Measurements from ENCODE around the gene CACNA2D2.

CACNA2D2 gene

GRCh38 chr3:50425911-50426310 lies 77.5 kb downstream of the CACNA2D2 start:
- Histone ChIP-seq H3K9me3 (ENCODE audit: control insufficient read depth, insufficient read depth, low read length) (no peaks in the 10 kb centered on the region), H3K36me3 (ENCODE audit: insufficient read depth, low read length) (no peaks in the 10 kb centered on the region), H3K9ac (ENCODE audit: low read depth, low read length) (no peak overlapping the region), H3K4me1 (ENCODE audit: insufficient read depth, low read length) (no peaks in the 10 kb centered on the region)

GRCh38 chr3:50423543-50423942 lies 79.9 kb downstream of the CACNA2D2 start:
- Histone ChIP-seq H3K36me3 (ENCODE audit: insufficient read depth, low read length) (no peaks in the 10 kb centered on the region), H3K4me1 (ENCODE audit: insufficient read depth, low read length) (peaks cover 6% of the 10 kb centered on the region), H3K9me3 (ENCODE audit: control insufficient read depth, insufficient read depth, low read length) (no peaks in the 10 kb centered on the region), H3K9ac (ENCODE audit: low read depth, low read length) (no peak overlapping the region)

- Histone ChIP-seq H3K9ac (ENCODE audit: low read depth, low read length) (no peak overlapping the region), H3K36me3 (ENCODE audit: insufficient read depth, low read length) (no peaks in the 10 kb centered on the region), H3K9me3 (ENCODE audit: control insufficient read depth, insufficient read depth, low read length) (no peaks in the 10 kb centered on the region), H3K4me1 (ENCODE audit: insufficient read depth, low read length) (peaks cover 6% of the 10 kb centered on the region)
These were observed 81.3 kb downstream of the CACNA2D2 start for GRCh38 chr3:50422153-50422552.

- H3K9me3 ChIP-seq (ENCODE audit: control insufficient read depth, insufficient read depth, low read length): no peaks in the 10 kb centered on the region
- no peak overlapping the region for H3K9ac ChIP-seq (ENCODE audit: low read depth, low read length)
- peaks cover 6% of the 10 kb centered on the region for H3K4me1 ChIP-seq (ENCODE audit: insufficient read depth, low read length)
- no peaks in the 10 kb centered on the region for H3K36me3 ChIP-seq (ENCODE audit: insufficient read depth, low read length)
These were observed 83.7 kb downstream of the CACNA2D2 start for GRCh38 chr3:50419595-50420370.

- Histone ChIP-seq H3K9ac (ENCODE audit: low read depth, low read length) (no peak overlapping the region), H3K4me1 (ENCODE audit: insufficient read depth, low read length) (peaks cover 6% of the 10 kb centered on the region), H3K9me3 (ENCODE audit: control insufficient read depth, insufficient read depth, low read length) (no peaks in the 10 kb centered on the region), H3K36me3 (ENCODE audit: insufficient read depth, low read length) (no peaks in the 10 kb centered on the region)
These were observed 84.6 kb downstream of the CACNA2D2 start for GRCh38 chr3:50418850-50419249.

GRCh38 chr3:50417637-50418033 lies 85.8 kb downstream of the CACNA2D2 start:
- peaks cover 6% of the 10 kb centered on the region for H3K4me1 ChIP-seq (ENCODE audit: insufficient read depth, low read length)

GRCh38 chr3:50416736-50417636 lies 86.4 kb downstream of the CACNA2D2 start:
- H3K9me3 ChIP-seq (ENCODE audit: control insufficient read depth, insufficient read depth, low read length): no peaks in the 10 kb centered on the region
- H3K36me3 ChIP-seq (ENCODE audit: insufficient read depth, low read length): no peaks in the 10 kb centered on the region
- H3K4me1 ChIP-seq (ENCODE audit: insufficient read depth, low read length): peaks cover 6% of the 10 kb centered on the region
- no peak overlapping the region for H3K9ac ChIP-seq (ENCODE audit: low read depth, low read length)

More at GRCh38 chr3:50417637-50418033, 85.8 kb downstream of the CACNA2D2 start:
- Histone ChIP-seq H3K36me3 (ENCODE audit: insufficient read depth, low read length) (no peaks in the 10 kb centered on the region), H3K9ac (ENCODE audit: low read depth, low read length) (no peak overlapping the region), H3K9me3 (ENCODE audit: control insufficient read depth, insufficient read depth, low read length) (no peaks in the 10 kb centered on the region)

GRCh38 chr3:50415816-50416215 lies 87.6 kb downstream of the CACNA2D2 start:
- H3K9me3 ChIP-seq (ENCODE audit: control insufficient read depth, insufficient read depth, low read length): no peaks in the 10 kb centered on the region
- H3K4me1 ChIP-seq (ENCODE audit: insufficient read depth, low read length): peaks cover 6% of the 10 kb centered on the region
- no peak overlapping the region for H3K9ac ChIP-seq (ENCODE audit: low read depth, low read length)
- H3K36me3 ChIP-seq (ENCODE audit: insufficient read depth, low read length): no peaks in the 10 kb centered on the region

- Histone ChIP-seq H3K4me1 (ENCODE audit: insufficient read depth, low read length) (peaks cover 6% of the 10 kb centered on the region), H3K9me3 (ENCODE audit: control insufficient read depth, insufficient read depth, low read length) (no peaks in the 10 kb centered on the region), H3K9ac (ENCODE audit: low read depth, low read length) (no peak overlapping the region), H3K36me3 (ENCODE audit: insufficient read depth, low read length) (no peaks in the 10 kb centered on the region)
These were observed 88.4 kb downstream of the CACNA2D2 start for GRCh38 chr3:50415061-50415460.

- Histone ChIP-seq H3K4me1 (ENCODE audit: insufficient read depth, low read length) (peaks cover 6% of the 10 kb centered on the region), H3K36me3 (ENCODE audit: insufficient read depth, low read length) (no peaks in the 10 kb centered on the region), H3K9ac (ENCODE audit: low read depth, low read length) (no peak overlapping the region), H3K9me3 (ENCODE audit: control insufficient read depth, insufficient read depth, low read length) (no peaks in the 10 kb centered on the region)
These were observed 88.8 kb downstream of the CACNA2D2 start for GRCh38 chr3:50414616-50415015.

GRCh38 chr3:50412231-50412754 lies 91.1 kb downstream of the CACNA2D2 start:
- Histone ChIP-seq H3K9me3 (ENCODE audit: control insufficient read depth, insufficient read depth, low read length) (no peaks in the 10 kb centered on the region), H3K9ac (ENCODE audit: low read depth, low read length) (no peak overlapping the region), H3K4me1 (ENCODE audit: insufficient read depth, low read length) (no peaks in the 10 kb centered on the region; the same call in 1 of the 2 replicates), H3K36me3 (ENCODE audit: insufficient read depth, low read length) (no peaks in the 10 kb centered on the region)

- Histone ChIP-seq H3K9ac (ENCODE audit: low read depth, low read length) (no peak overlapping the region), H3K9me3 (ENCODE audit: control insufficient read depth, insufficient read depth, low read length) (no peaks in the 10 kb centered on the region), H3K36me3 (ENCODE audit: insufficient read depth, low read length) (no peaks in the 10 kb centered on the region), H3K4me1 (ENCODE audit: insufficient read depth, low read length) (no peaks in the 10 kb centered on the region; the same call in 1 of the 2 replicates)
These were observed 92.2 kb downstream of the CACNA2D2 start for GRCh38 chr3:50411229-50411628.

- no peaks in the 10 kb centered on the region for H3K9me3 ChIP-seq (ENCODE audit: control insufficient read depth, insufficient read depth, low read length)
- H3K36me3 ChIP-seq (ENCODE audit: insufficient read depth, low read length): no peaks in the 10 kb centered on the region
- H3K9ac ChIP-seq (ENCODE audit: low read depth, low read length): no peak overlapping the region
- no peaks in the 10 kb centered on the region; the same call in 1 of the 2 replicates for H3K4me1 ChIP-seq (ENCODE audit: insufficient read depth, low read length)
These were observed 92.8 kb downstream of the CACNA2D2 start for GRCh38 chr3:50410608-50411139.

GRCh38 chr3:50410185-50410584 lies 93.2 kb downstream of the CACNA2D2 start:
- Histone ChIP-seq H3K4me1 (ENCODE audit: insufficient read depth, low read length) (no peaks in the 10 kb centered on the region; the same call in 1 of the 2 replicates), H3K36me3 (ENCODE audit: insufficient read depth, low read length) (no peaks in the 10 kb centered on the region), H3K9ac (ENCODE audit: low read depth, low read length) (no peak overlapping the region), H3K9me3 (ENCODE audit: control insufficient read depth, insufficient read depth, low read length) (no peaks in the 10 kb centered on the region)

Data from ES-I3 (cell line).